ENCODE results near the gene ST8SIA5. TPM values are rescaled to one million over a fixed set of nuclear protein-coding genes. Genes with fewer than 3 reads are reported as not detected.

ST8SIA5 gene
- total RNA-seq, 1 donor from 2014 or later = 0.59 TPM

- no peak for DNase-seq
Measured at GRCh38 chr18:46668135-46668534, 88.7 kb downstream of the ST8SIA5 start.

DNA sequence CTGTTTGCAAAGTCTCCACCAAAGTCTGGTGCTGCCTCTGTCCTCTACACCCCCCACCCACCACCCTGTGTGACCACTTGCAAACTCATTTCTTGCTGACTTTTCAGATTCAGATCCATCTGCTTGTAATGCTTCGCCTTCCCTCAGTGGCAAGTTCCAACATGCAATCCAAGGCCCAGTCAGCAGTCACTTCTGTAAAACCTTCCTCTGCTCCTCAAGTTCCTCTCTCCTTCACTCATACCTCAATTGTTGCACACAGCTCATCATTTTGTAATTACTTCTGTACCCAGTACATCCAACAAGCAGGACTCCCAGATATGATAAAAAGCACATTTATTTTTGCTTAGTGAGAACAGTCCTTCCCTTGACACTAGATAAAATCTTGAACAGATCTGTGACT lies 93.3 kb downstream of the ST8SIA5 start:
- DNase-seq = no peak

GRCh38 chr18:46660957-46661749 lies 95.7 kb downstream of the ST8SIA5 start:
- no peak for DNase-seq

GRCh38 chr18:46659484-46659883 lies 97.4 kb downstream of the ST8SIA5 start:
- no peak for DNase-seq

DNA sequence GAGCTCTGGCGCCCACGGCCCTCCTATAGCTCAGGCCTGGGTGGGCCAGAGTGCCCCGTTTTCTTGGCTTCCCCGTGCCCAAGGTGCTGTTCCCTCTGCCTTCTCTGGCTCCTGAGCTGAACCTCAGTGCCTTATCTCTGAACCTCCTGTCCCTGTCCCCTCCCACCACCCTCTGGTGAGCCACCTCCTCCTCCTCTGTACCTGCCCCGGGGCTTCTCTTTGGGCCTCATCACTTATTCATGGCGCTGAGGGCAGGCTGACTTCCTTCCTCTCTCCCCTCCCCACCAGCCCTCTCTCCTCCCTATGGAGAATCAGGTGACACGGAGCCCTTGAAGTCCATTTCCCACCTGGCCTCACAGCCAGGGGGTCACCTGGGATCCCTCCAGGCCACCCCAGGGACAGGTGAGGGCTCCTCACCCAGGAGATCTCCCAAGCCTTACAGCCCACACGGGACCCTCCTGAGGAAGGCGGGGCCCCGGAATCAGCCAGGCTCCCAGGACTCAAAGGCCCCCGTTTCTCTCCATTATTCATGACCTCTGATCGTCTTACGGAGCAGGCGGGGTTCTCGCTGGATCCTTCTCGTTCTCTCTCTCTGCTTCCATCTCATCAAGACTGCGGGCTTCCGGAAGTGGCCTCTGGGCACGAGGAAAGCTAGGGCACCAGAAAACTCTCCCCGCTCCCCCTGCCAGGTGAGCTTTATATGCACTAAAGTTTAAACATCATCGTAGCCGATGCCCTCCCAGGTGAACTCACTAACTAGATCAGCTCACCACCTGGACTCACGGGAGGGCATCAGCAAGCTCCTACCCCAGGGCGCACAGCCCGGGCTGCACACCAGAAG lies 99.5 kb downstream of the ST8SIA5 start, which contains the start of gene LOXHD1:
LOXHD1 (minus strand) TSS at position 106 of the 841 bp plus-strand sequence. CDS start 187 bp downstream, outside the sequence.
- DNase-seq = no peak

GRCh38 chr18:46656326-46657114 lies 100.3 kb downstream of the ST8SIA5 start:
- DNase-seq = no peak

DNA sequence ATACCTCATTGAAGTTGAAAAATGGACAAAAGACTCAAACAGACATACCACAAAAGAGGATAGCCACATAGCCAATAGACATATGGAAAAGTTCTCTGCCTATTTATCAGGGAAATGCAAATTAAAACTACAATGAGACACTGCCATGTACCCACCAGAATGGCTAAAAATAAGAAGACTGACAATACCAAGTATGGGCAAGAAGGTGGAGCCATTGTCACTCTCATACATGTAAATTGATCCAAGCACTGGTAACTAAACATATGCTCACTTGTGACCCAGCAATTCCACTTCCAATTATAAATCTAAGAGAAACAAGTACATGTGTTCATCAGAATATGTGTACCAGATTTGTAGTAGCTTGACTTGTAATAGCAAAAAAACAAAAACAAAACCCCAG lies 104.5 kb downstream of the ST8SIA5 start:
- no peak for DNase-seq

- DNase-seq = no peak
Measured at GRCh38 chr18:46650681-46651080, 106.2 kb downstream of the ST8SIA5 start.

DNA sequence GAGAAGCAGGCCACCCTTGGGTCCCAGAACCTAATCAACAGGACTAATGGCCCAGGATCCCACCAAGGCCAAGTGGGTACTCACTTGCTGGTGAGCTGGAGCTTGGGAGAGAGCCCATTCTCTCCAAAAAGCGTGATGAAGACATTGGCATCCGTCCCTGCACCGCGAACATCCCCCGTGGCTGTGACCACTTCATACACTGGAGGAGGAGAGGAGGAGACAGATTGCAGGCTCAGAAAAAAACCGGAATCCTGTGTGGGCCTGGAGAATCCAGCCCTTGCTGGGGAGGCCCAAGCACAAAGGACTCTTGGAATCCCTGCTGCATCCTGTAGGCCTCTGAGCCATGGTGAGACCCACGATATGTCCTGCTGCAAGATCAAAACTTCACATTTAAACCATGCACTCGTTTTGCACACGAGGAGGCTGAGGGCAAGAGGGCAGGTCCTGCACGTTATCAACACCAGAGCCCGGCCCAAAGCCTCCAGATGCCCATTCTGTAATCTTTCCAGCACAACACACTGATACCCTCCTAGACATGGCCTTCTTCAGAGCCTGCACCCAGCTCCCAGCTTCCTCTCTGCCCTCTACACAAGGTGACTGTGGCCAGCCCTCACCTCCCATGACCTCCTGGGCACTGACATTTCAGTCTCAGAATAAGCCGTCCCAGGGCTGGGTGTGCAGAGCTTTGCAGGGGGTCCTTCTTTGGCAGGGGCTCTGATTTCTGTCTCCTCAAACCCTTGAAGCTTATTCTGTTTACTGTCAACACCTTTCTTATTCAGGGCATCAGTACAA lies 107.6 kb downstream of the ST8SIA5 start:
- DNase-seq = no peak

- DNase-seq = no peak
Measured at GRCh38 chr18:46646468-46646867, 110.4 kb downstream of the ST8SIA5 start.

GRCh38 chr18:46642561-46642960 lies 114.3 kb downstream of the ST8SIA5 start:
- DNase-seq = no peak

GRCh38 chr18:46641917-46642316 lies 114.9 kb downstream of the ST8SIA5 start:
- DNase-seq = no peak

DNA sequence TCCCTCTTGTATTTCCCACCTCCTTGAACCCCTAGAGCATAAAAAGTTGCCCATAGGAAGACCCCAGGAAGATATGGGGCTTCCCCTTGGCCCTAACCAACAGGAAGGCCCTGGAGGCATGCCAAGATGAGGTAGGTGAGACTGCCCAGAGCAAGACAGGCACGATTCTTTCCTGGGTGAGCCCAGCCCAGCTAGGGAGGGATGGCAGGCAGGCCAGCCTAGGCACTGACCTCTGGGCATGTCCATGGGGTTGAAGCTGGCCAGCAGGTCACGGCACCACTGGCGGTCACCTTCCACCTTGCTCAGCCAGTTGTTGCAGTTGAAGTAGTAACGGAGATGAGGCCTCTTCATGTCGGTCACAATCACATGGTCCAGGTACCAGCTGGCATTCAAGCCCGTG lies 117.5 kb downstream of the ST8SIA5 start:
- no peak for DNase-seq

GRCh38 chr18:46636040-46636630 lies 120.7 kb downstream of the ST8SIA5 start:
- DNase-seq = no peak

GRCh38 chr18:46632401-46633071 lies 124.3 kb downstream of the ST8SIA5 start:
- DNase-seq = no peak

- DNase-seq = no peak
Measured at GRCh38 chr18:46630991-46631390, 125.9 kb downstream of the ST8SIA5 start.

DNA sequence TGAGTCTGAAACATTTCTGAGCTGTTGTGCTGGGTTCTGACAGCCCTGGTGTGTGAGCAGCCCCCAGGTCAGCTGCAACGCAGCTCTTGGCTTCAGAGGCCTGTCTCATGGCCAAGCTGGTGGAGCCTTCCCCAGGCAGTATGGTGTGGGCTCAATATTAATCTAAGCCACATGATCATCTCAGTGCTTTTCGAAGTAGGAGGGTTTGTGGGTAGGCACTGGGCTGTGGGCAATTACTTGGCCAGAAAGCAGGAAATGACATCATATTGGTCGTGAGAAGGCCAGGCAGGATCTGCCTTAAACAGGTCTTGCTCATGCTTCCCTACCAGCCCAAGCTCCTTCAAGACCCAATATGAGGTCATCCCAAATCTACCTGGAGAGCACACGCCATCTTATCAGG lies 126.7 kb downstream of the ST8SIA5 start:
- DNase-seq = no peak

- no peak for DNase-seq
Measured at GRCh38 chr18:46629361-46629760, 127.5 kb downstream of the ST8SIA5 start.

- no peak for DNase-seq
Measured at GRCh38 chr18:46628206-46628605, 128.6 kb downstream of the ST8SIA5 start.

DNA sequence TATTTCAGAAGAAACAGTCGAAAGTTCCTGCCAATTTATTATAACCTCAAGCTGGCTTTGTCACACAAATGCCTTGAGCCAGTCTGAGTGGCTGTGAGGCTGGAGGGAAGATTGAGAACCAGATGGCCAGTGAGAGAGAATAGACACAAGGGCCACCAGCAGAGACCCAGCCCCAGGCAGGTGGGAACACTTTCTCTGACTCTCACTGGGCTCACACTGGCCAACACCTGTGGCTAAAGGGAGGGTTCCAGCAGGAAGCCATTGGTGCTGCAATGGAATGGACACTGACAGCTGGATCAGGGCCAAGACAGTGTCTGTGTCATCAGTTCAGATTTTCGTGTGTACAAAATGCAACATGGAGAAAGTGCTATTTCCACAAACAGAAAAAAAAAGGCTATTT lies 129.7 kb downstream of the ST8SIA5 start:
- DNase-seq = no peak

- DNase-seq = no peak
Measured at GRCh38 chr18:46625069-46625468, 131.8 kb downstream of the ST8SIA5 start.

Data from skin of body (tissue), 2 donors.